SK-N-SH (cell line): ENCODE data around the gene CLASP1. TPM values are rescaled to one million over a fixed set of nuclear protein-coding genes. Genes with fewer than 3 reads are reported as not detected.

Experiments
- CTCF ChIA-PET: fragments of 300-600, 350-600 bp; formaldehyde crosslinking; extraction: SDS; loops from one replicate; lab custom pipeline; 2021; lab: Yijun Ruan, JAX
- POLR2A ChIA-PET: fragments of 350-600 bp; sonication (Branson Sonifier 250); formaldehyde crosslinking; extraction: SDS; loops from one replicate; lab custom pipeline; 2020; ENCODE audit warnings: antibody characterized with exemption, inconsistent platforms; lab: Yijun Ruan, JAX
- DNase-seq: peaks from one replicate; pipeline ENCODE4 v3.0.0; 2012
- H2AFZ ChIP-seq: fragments of 200-600 bp; sonication (generic); 2 replicates; pipeline ENCODE4 v1.8.1; 2016; ENCODE audit warnings: antibody characterized with exemption, mild to moderate bottlenecking, low read depth
- H3F3A ChIP-seq: fragments of 200-600 bp; sonication (generic); replicated peaks from 2 replicates; pipeline ENCODE3; 2016; ENCODE audit warnings: antibody characterized with exemption, mild to moderate bottlenecking; ENCODE audit not compliant: insufficient read depth
- H3K27ac ChIP-seq, 2 experiments: fragments of 200-500 bp in 1 of 2; fragments of 200-600 bp in 1 of 2; sonication (Bioruptor generic) in 1 of 2; sonication (generic), shearing (Covaris generic) in 1 of 2; 2 replicates each; pipeline versions ENCODE4 v1.5.1 to v1.6.1; 2014 to 2016; ENCODE audit warnings: low read depth in 2 of 2, inconsistent platforms in 1 of 2, low read length in 1 of 2, mild to moderate bottlenecking in 1 of 2, mixed read lengths in 1 of 2
- H3K27me3 ChIP-seq: fragments of 200-600 bp; sonication (generic), shearing (Covaris generic); 2 replicates; pipeline ENCODE4 v1.6.1; 2016; ENCODE audit warnings: mixed run types; ENCODE audit not compliant: insufficient read depth
- H3K36me3 ChIP-seq, 2 experiments: fragments of 200-500 bp in 1 of 2; fragments of 200-600 bp in 1 of 2; sonication (Bioruptor generic) in 1 of 2; sonication (generic) in 1 of 2; replicated peaks in 1 of 2; 2 replicates each; pipeline versions ENCODE3 to v1.5.1; 2014 to 2016; ENCODE audit warnings: low read length in 1 of 2, mild to moderate bottlenecking in 1 of 2; ENCODE audit not compliant: insufficient read depth in 2 of 2, control insufficient read depth in 1 of 2
- H3K4me1 ChIP-seq, 2 experiments: fragments of 200-500 bp in 1 of 2; fragments of 200-600 bp in 1 of 2; sonication (Bioruptor generic) in 1 of 2; sonication (generic), shearing (Covaris generic) in 1 of 2; 2 replicates each; pipeline versions ENCODE4 v1.5.1 to v1.6.1; 2014 to 2016; ENCODE audit warnings: low read depth in 1 of 2, low read length in 1 of 2, mixed run types in 1 of 2; ENCODE audit not compliant: insufficient read depth in 2 of 2, control insufficient read depth in 1 of 2
- H3K4me2 ChIP-seq: fragments of 200-600 bp; sonication (generic), shearing (Covaris generic); 2 replicates; pipeline ENCODE4 v1.6.1; 2017; ENCODE audit warnings: mixed run types
- H3K4me3 ChIP-seq, 2 experiments: fragments of 200-500 bp in 1 of 2; fragments of 200-600 bp in 1 of 2; sonication (Bioruptor generic) in 1 of 2; sonication (generic), shearing (Covaris generic) in 1 of 2; 2 replicates each; pipeline versions ENCODE4 v1.5.1 to v1.8.1; 2014 to 2016; ENCODE audit warnings: low read depth in 2 of 2, inconsistent platforms in 1 of 2, low read length in 1 of 2, mild to moderate bottlenecking in 1 of 2, mixed read lengths in 1 of 2, moderate library complexity in 1 of 2
- H3K79me2 ChIP-seq: fragments of 200-600 bp; sonication (generic); 2 replicates; pipeline ENCODE4 v1.8.1; 2017; ENCODE audit warnings: mild to moderate bottlenecking; ENCODE audit not compliant: insufficient read depth
- H3K9ac ChIP-seq: fragments of 200-600 bp; sonication (generic); 2 replicates; pipeline ENCODE4 v1.6.1; 2017; ENCODE audit warnings: mixed run types
- H3K9me2 ChIP-seq: fragments of 200-600 bp; sonication (generic); 2 replicates; pipeline ENCODE4 v1.6.1; 2017; ENCODE audit warnings: mixed run types
- H3K9me3 ChIP-seq: fragments of 200-600 bp; sonication (generic); 2 replicates; pipeline ENCODE4 v1.6.1; 2017; ENCODE audit warnings: mixed run types, mild to moderate bottlenecking, moderate library complexity
- H4K20me1 ChIP-seq: fragments of 200-600 bp; sonication (generic); 2 replicates; pipeline ENCODE4 v1.6.1; 2017; ENCODE audit warnings: mild to moderate bottlenecking, mixed run types; ENCODE audit not compliant: insufficient read depth
- CHD2 ChIP-seq: fragments of 150-350 bp; IDR thresholded peaks from 2 replicates; pipeline ENCODE4 v1.6.1; 2018; ENCODE audit warnings: low read length; ENCODE audit not compliant: partially characterized antibody
- ELF1 ChIP-seq: IDR thresholded peaks from 2 replicates; pipeline ENCODE4 v1.4.0; 2012
- EP300 ChIP-seq, 2 experiments: IDR thresholded peaks; 2 replicates each; pipeline versions ENCODE4 v1.4.0 to v1.6.1; 2012; ENCODE audit warnings: borderline replicate concordance in 1 of 2, low read depth in 1 of 2, low read length in 1 of 2
- EZH2phosphoT487 ChIP-seq: fragments of 200-600 bp; sonication (generic); IDR thresholded peaks from 2 replicates; pipeline ENCODE4 v1.6.1; 2017; ENCODE audit warnings: low read depth, mixed run types, mild to moderate bottlenecking, antibody characterized with exemption, moderate library complexity, borderline replicate concordance
- FOXJ3 ChIP-seq: sonication (generic); formaldehyde crosslinking; IDR thresholded peaks from 2 replicates; pipeline ENCODE4 v1.5.1; 2020; ENCODE audit warnings: mild to moderate bottlenecking, missing genetic modification reagents
- NFIC ChIP-seq: IDR thresholded peaks from 2 replicates; pipeline ENCODE4 v1.4.0; 2012; ENCODE audit warnings: borderline replicate concordance
- POLR2AphosphoS5 ChIP-seq: IDR thresholded peaks from 2 replicates; pipeline ENCODE4 v1.6.1; 2012; ENCODE audit warnings: low read depth, low read length
- RCOR1 ChIP-seq: fragments of 150-350 bp; IDR thresholded peaks from 2 replicates; pipeline ENCODE4 v1.6.1; 2017; ENCODE audit warnings: antibody characterized with exemption, low read length
- TAF1 ChIP-seq: IDR thresholded peaks from 2 replicates; pipeline ENCODE4 v1.6.1; 2012; ENCODE audit warnings: low read depth, mild to moderate bottlenecking, low read length, moderate library complexity, borderline replicate concordance
- TCF12 ChIP-seq: IDR thresholded peaks from 2 replicates; pipeline ENCODE4 v1.4.0; 2012
- YY1 ChIP-seq: IDR thresholded peaks from 2 replicates; pipeline ENCODE4 v1.4.0; 2012; ENCODE audit warnings: low read depth, mild to moderate bottlenecking
- WGBS: methylation state at CpG from one replicate; pipeline ENCODE4 v1.1.6; 2017; ENCODE audit warnings: low lambda C conversion rate; 5-methylcytosine and 5-hydroxymethylcytosine counted together
- polyA plus RNA-seq, 3 experiments: library from polyadenylated mRNA; depleted of rRNA; stranded (reverse); fragments of >200 nt; gene quantifications; 2 replicates each; pipeline ENCODE4 v1.2.3, GENCODE V29; 2012
- TF ChIP-seq, protein P1 (sequence below): IDR thresholded peaks from 2 replicates; pipeline ENCODE4; 2012
- TF ChIP-seq, protein P2 (sequence below): fragments of 150-350 bp; IDR thresholded peaks from 2 replicates; pipeline ENCODE4 v1.6.1; 2016; ENCODE audit warnings: mild to moderate bottlenecking, low read depth, low read length
- TF ChIP-seq, protein P3 (sequence below): IDR thresholded peaks from 2 replicates; pipeline ENCODE4 v1.6.1; 2012; ENCODE audit warnings: mild to moderate bottlenecking, low read depth, low read length, moderate library complexity
- TF ChIP-seq, protein P4 (sequence below): IDR thresholded peaks from 2 replicates; pipeline ENCODE4 v1.4.0; 2012; ENCODE audit warnings: low read depth, borderline replicate concordance
- TF ChIP-seq, protein P5 (sequence below): fragments of 150-350 bp; IDR thresholded peaks from 2 replicates; pipeline ENCODE4 v1.6.1; 2017; ENCODE audit warnings: antibody characterized with exemption, low read length, low read depth, borderline replicate concordance

CLASP1 gene
- polyA plus RNA-seq, 1 of the 3 experiments (the other 2 are of a cell fraction): 4.9 TPM

DNA sequence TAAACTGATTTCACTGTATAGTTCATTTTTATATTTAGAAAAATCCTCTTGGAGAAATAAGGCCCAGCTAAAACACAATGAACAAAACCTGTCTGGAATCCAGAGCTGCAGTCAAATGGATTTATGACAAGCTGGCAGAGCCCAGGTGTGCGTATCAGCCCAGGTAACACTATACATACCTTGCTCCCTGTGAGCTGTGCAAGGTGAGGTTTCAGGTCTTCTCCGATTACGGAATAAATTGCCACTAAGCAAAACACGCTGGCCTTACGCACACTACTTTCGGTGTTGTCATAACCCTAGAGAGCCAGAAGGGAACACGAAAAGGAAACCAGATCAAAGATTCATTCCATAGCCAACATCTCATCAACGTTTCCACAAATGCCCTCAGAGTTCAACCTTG, 302.4 kb downstream of the CLASP1 start (continued):
- TF ChIP-seq POLR2AphosphoS5: no peak
- TF ChIP-seq NFIC: no peak
- TF ChIP-seq, protein P1, sequence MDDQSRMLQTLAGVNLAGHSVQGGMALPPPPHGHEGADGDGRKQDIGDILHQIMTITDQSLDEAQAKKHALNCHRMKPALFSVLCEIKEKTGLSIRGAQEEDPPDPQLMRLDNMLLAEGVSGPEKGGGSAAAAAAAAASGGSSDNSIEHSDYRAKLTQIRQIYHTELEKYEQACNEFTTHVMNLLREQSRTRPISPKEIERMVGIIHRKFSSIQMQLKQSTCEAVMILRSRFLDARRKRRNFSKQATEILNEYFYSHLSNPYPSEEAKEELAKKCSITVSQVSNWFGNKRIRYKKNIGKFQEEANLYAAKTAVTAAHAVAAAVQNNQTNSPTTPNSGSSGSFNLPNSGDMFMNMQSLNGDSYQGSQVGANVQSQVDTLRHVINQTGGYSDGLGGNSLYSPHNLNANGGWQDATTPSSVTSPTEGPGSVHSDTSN: no peak
- TF ChIP-seq RCOR1: no peak
- TF ChIP-seq EZH2phosphoT487: no peak
- TF ChIP-seq, protein P2, sequence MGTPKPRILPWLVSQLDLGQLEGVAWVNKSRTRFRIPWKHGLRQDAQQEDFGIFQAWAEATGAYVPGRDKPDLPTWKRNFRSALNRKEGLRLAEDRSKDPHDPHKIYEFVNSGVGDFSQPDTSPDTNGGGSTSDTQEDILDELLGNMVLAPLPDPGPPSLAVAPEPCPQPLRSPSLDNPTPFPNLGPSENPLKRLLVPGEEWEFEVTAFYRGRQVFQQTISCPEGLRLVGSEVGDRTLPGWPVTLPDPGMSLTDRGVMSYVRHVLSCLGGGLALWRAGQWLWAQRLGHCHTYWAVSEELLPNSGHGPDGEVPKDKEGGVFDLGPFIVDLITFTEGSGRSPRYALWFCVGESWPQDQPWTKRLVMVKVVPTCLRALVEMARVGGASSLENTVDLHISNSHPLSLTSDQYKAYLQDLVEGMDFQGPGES: no peak
- TF ChIP-seq CHD2: no peak
- no peak for TF ChIP-seq TAF1
- TF ChIP-seq ELF1: no peak
- no peak for TF ChIP-seq YY1
- TF ChIP-seq, all 33 proteins: peak for 0

DNA sequence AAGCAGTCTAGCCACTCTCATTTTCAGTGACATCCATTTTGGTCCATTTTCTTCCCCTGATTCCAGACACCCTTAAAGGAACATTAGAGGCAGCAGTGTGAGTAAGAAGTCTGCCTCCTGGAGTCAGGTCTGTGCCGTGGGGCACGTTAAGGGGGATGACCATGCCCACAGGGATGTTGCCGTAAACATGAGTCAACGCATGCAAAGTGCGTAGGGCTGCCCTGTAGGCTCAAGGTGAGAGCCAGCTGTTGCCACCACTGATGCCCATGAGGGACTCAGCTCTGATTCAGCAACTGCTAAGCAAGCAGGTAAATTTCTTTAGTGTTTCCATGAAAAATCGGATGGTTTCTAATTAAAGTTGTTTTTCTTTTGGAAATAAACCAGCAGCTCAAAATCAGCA, 302.9 kb downstream of the CLASP1 start:
- no peak overlapping the region for H3K27ac ChIP-seq
- POLR2A ChIA-PET: no interaction called here
- H3K9ac ChIP-seq: no peak overlapping the region
- no peak for DNase-seq
- no peaks in the 10 kb centered on the region for H3K27me3 ChIP-seq
- no peaks in the 10 kb centered on the region for H3F3A ChIP-seq
- H4K20me1 ChIP-seq: no peaks in the 10 kb centered on the region
- no peaks in the 10 kb centered on the region for H3K9me3 ChIP-seq
- TF ChIP-seq, protein P3, sequence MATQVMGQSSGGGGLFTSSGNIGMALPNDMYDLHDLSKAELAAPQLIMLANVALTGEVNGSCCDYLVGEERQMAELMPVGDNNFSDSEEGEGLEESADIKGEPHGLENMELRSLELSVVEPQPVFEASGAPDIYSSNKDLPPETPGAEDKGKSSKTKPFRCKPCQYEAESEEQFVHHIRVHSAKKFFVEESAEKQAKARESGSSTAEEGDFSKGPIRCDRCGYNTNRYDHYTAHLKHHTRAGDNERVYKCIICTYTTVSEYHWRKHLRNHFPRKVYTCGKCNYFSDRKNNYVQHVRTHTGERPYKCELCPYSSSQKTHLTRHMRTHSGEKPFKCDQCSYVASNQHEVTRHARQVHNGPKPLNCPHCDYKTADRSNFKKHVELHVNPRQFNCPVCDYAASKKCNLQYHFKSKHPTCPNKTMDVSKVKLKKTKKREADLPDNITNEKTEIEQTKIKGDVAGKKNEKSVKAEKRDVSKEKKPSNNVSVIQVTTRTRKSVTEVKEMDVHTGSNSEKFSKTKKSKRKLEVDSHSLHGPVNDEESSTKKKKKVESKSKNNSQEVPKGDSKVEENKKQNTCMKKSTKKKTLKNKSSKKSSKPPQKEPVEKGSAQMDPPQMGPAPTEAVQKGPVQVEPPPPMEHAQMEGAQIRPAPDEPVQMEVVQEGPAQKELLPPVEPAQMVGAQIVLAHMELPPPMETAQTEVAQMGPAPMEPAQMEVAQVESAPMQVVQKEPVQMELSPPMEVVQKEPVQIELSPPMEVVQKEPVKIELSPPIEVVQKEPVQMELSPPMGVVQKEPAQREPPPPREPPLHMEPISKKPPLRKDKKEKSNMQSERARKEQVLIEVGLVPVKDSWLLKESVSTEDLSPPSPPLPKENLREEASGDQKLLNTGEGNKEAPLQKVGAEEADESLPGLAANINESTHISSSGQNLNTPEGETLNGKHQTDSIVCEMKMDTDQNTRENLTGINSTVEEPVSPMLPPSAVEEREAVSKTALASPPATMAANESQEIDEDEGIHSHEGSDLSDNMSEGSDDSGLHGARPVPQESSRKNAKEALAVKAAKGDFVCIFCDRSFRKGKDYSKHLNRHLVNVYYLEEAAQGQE: no peak
- no peak for TF ChIP-seq FOXJ3 (CRISPR knock-in tag)
- TF ChIP-seq, protein P1: no peak
- TF ChIP-seq, protein P4, sequence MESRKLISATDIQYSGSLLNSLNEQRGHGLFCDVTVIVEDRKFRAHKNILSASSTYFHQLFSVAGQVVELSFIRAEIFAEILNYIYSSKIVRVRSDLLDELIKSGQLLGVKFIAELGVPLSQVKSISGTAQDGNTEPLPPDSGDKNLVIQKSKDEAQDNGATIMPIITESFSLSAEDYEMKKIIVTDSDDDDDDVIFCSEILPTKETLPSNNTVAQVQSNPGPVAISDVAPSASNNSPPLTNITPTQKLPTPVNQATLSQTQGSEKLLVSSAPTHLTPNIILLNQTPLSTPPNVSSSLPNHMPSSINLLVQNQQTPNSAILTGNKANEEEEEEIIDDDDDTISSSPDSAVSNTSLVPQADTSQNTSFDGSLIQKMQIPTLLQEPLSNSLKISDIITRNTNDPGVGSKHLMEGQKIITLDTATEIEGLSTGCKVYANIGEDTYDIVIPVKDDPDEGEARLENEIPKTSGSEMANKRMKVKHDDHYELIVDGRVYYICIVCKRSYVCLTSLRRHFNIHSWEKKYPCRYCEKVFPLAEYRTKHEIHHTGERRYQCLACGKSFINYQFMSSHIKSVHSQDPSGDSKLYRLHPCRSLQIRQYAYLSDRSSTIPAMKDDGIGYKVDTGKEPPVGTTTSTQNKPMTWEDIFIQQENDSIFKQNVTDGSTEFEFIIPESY: no peak
- TF ChIP-seq EP300 (IDR thresholded peaks at IDR 0.05; ENCODE audit: borderline replicate concordance in 1 of 2, low read depth in 1 of 2, low read length in 1 of 2): no peak
- no peak for TF ChIP-seq POLR2AphosphoS5
- TF ChIP-seq TCF12: no peak
- TF ChIP-seq, protein P5, sequence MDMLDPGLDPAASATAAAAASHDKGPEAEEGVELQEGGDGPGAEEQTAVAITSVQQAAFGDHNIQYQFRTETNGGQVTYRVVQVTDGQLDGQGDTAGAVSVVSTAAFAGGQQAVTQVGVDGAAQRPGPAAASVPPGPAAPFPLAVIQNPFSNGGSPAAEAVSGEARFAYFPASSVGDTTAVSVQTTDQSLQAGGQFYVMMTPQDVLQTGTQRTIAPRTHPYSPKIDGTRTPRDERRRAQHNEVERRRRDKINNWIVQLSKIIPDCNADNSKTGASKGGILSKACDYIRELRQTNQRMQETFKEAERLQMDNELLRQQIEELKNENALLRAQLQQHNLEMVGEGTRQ: no peak
- no peak for TF ChIP-seq CHD2
- TF ChIP-seq TAF1: no peak
- peaks cover 15 to 61% of the 10 kb centered on the region in 2 experiments for H3K36me3 ChIP-seq
- no peak overlapping the region for H3K4me2 ChIP-seq
- CTCF ChIA-PET: interaction anchor here (1.0 to 5.4 kb wide), 3 partner anchors 10 to 251 kb away, joined by 4 to 28 read pairs (median 10); no protein-coding TSS in a partner anchor
- no peak overlapping the region for H2AFZ ChIP-seq
- WGBS: 92% methylated on average over 5 of the region's 6 CpGs
- H3K79me2 ChIP-seq: no peaks in the 10 kb centered on the region
- H3K9me2 ChIP-seq: no peaks in the 10 kb centered on the region
- H3K4me3 ChIP-seq: no peak overlapping the region
- H3K4me1 ChIP-seq: no peaks in the 10 kb centered on the region
